ENCODE measurements around the gene MLEC. TPM values are rescaled to one million over a fixed set of nuclear protein-coding genes. Genes with fewer than 3 reads are reported as not detected.

Gene MLEC
- total RNA-seq, 1 donor from 2014 or later = 129 TPM

DNA sequence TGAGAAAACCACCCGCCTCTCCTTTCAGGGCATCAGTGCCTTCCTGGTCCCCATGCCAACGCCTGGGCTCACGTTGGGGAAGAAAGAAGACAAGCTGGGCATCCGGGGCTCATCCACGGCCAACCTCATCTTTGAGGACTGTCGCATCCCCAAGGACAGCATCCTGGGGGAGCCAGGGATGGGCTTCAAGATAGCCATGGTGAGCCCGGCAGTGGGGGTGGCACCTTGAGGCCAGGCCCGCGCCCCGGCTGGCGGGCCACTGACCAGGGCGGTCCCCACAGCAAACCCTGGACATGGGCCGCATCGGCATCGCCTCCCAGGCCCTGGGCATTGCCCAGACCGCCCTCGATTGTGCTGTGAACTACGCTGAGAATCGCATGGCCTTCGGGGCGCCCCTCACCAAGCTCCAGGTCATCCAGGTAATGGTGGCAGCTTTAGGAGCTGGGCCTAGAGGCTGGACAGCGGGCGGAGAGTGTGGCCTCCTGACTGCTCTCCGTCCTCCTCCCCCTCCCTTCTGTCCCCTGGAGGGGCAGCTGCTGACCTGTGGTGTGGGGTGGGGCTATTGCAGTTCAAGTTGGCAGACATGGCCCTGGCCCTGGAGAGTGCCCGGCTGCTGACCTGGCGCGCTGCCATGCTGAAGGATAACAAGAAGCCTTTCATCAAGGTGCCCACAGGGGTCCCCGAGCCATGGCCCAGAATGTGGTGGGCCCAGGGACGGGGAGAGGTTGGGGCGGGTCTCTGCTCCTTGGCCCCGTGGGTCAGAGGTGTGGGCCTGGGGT, 51.5 kb downstream of the MLEC start:
- Mint-ChIP-seq H3K36me3 (ENCODE audit: unreplicated experiment) (no peaks in the 10 kb centered on the region), H3K4me3 (ENCODE audit: unreplicated experiment) (no peak overlapping the region), H3K27ac (ENCODE audit: unreplicated experiment) (no peak overlapping the region), H3K4me1 (ENCODE audit: unreplicated experiment) (no peaks in the 10 kb centered on the region), H3K9me3 (ENCODE audit: unreplicated experiment) (no peaks in the 10 kb centered on the region), H3K27me3 (ENCODE audit: unreplicated experiment) (no peaks in the 10 kb centered on the region)
- no peak for DNase-seq (ENCODE audit: extremely low spot score, unreplicated experiment)
- TF ChIP-seq, protein P1, sequence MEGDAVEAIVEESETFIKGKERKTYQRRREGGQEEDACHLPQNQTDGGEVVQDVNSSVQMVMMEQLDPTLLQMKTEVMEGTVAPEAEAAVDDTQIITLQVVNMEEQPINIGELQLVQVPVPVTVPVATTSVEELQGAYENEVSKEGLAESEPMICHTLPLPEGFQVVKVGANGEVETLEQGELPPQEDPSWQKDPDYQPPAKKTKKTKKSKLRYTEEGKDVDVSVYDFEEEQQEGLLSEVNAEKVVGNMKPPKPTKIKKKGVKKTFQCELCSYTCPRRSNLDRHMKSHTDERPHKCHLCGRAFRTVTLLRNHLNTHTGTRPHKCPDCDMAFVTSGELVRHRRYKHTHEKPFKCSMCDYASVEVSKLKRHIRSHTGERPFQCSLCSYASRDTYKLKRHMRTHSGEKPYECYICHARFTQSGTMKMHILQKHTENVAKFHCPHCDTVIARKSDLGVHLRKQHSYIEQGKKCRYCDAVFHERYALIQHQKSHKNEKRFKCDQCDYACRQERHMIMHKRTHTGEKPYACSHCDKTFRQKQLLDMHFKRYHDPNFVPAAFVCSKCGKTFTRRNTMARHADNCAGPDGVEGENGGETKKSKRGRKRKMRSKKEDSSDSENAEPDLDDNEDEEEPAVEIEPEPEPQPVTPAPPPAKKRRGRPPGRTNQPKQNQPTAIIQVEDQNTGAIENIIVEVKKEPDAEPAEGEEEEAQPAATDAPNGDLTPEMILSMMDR (IDR thresholded peaks at IDR 0.05) = no peak

DNA sequence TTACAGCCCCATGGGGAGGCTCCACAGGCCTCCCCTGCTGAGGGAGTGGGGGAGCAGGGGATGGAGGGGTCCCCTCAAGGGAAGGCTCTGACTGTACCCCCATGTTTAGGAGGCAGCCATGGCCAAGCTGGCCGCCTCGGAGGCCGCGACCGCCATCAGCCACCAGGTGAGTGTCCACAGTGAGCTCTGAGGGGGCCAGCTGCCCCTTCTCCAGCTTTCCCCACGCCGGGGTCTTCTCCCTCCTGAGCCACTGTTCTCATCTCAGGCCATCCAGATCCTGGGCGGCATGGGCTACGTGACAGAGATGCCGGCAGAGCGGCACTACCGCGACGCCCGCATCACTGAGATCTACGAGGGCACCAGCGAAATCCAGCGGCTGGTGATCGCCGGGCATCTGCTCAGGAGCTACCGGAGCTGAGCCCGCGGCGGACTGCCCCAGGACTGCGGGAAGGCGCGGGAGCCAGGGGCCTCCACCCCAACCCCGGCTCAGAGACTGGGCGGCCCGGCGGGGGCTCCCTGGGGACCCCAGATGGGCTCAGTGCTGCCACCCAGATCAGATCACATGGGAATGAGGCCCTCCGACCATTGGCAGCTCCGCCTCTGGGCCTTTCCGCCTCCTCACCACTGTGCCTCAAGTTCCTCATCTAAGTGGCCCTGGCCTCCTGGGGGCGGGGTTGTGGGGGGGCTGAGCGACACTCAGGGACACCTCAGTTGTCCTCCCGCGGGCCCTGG, 52.2 kb downstream of the MLEC start:
- Mint-ChIP-seq H3K4me3 (ENCODE audit: unreplicated experiment) (no peak overlapping the region), H3K27ac (ENCODE audit: unreplicated experiment) (no peak overlapping the region), H3K36me3 (ENCODE audit: unreplicated experiment) (no peaks in the 10 kb centered on the region), H3K4me1 (ENCODE audit: unreplicated experiment) (no peaks in the 10 kb centered on the region), H3K9me3 (ENCODE audit: unreplicated experiment) (no peaks in the 10 kb centered on the region), H3K27me3 (ENCODE audit: unreplicated experiment) (no peaks in the 10 kb centered on the region)
- no peak for DNase-seq (ENCODE audit: extremely low spot score, unreplicated experiment)
- TF ChIP-seq, protein P1 (IDR thresholded peaks at IDR 0.05) = no peak

DNA sequence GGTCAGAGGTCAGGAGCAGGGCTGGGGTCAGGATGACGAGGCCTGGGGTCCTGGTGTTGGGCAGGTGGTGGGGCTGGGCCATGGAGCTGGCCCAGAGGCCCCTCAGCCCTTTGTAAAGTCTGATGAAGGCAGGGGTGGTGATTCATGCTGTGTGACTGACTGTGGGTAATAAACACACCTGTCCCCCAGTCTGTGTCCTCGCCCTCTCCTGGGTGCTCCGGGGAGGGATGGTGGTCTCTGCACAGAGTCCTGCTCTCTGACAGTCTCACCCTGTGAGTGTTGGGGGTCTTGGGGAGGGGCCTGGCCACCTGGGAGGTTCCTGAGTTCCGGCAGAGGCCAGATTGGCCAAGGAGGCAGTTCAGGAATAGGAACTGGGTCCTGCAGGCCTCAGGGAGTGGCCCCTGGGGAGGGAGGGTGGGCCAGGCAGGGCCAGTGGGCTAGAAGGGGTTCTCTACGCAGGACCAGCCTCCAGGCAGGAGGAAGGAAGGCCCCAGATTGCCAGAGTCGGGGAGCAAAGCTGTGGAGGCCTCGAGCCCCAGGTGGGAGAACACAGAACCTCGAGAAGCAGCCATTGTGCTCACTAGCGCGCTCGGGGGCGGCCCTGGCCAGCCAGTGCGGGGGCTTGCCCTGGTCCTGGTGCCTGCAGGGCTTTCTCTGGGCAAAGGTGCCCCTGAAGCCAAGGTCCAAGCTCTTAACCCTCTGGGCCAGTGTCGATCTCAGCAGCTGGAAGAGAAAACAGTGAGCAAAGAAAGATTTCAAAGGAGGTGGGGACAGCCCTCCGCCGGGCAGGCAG, 53.1 kb downstream of the MLEC start:
- H3K27ac Mint-ChIP-seq (ENCODE audit: unreplicated experiment) = no peak overlapping the region
- H3K4me3 Mint-ChIP-seq (ENCODE audit: unreplicated experiment) = no peak overlapping the region
- no peak for DNase-seq (ENCODE audit: extremely low spot score, unreplicated experiment)
- TF ChIP-seq, protein P1 (IDR thresholded peaks at IDR 0.05) = no peak
- H3K9me3 Mint-ChIP-seq (ENCODE audit: unreplicated experiment) = no peaks in the 10 kb centered on the region
- H3K4me1 Mint-ChIP-seq (ENCODE audit: unreplicated experiment) = no peaks in the 10 kb centered on the region
- no peaks in the 10 kb centered on the region for H3K27me3 Mint-ChIP-seq (ENCODE audit: unreplicated experiment)
- no peaks in the 10 kb centered on the region for H3K36me3 Mint-ChIP-seq (ENCODE audit: unreplicated experiment)

DNA sequence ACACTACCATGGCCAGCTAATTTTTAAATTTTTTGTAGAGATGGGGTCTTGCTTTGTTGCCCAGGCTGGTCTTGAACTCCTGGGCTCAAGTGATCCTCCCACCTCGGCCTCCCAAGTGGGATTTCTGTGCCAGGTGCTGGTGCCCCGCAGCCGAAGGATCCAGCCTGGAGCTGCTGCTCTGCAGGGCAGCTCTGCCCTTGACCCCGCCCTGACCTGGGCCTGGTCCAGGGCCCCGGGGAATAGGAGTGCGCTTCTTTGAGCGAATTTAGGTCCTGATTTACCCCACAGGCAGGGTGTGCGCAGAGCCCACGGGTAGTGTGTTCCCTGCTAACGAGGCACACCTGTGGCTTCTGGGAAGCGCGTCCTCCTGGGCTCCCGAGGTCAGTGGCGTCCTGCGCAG, 53.9 kb downstream of the MLEC start:
- TF ChIP-seq, protein P1 (IDR thresholded peaks at IDR 0.05) = no peak

More for the DNA sequence above, 53.9 kb downstream of the MLEC start:
- Mint-ChIP-seq H3K9me3 (ENCODE audit: unreplicated experiment) (no peaks in the 10 kb centered on the region), H3K4me3 (ENCODE audit: unreplicated experiment) (no peak overlapping the region), H3K36me3 (ENCODE audit: unreplicated experiment) (no peaks in the 10 kb centered on the region), H3K4me1 (ENCODE audit: unreplicated experiment) (no peaks in the 10 kb centered on the region), H3K27ac (ENCODE audit: unreplicated experiment) (no peak overlapping the region), H3K27me3 (ENCODE audit: unreplicated experiment) (no peaks in the 10 kb centered on the region)
- DNase-seq (ENCODE audit: extremely low spot score, unreplicated experiment) = no peak
